ENCODE results near the gene THAP4.
"Not testable (repeated sequence)": the region's sequence is repeated elsewhere in the genome, so short reads cannot be mapped to it uniquely, and the experiment has no call there.

Gene THAP4

DNA sequence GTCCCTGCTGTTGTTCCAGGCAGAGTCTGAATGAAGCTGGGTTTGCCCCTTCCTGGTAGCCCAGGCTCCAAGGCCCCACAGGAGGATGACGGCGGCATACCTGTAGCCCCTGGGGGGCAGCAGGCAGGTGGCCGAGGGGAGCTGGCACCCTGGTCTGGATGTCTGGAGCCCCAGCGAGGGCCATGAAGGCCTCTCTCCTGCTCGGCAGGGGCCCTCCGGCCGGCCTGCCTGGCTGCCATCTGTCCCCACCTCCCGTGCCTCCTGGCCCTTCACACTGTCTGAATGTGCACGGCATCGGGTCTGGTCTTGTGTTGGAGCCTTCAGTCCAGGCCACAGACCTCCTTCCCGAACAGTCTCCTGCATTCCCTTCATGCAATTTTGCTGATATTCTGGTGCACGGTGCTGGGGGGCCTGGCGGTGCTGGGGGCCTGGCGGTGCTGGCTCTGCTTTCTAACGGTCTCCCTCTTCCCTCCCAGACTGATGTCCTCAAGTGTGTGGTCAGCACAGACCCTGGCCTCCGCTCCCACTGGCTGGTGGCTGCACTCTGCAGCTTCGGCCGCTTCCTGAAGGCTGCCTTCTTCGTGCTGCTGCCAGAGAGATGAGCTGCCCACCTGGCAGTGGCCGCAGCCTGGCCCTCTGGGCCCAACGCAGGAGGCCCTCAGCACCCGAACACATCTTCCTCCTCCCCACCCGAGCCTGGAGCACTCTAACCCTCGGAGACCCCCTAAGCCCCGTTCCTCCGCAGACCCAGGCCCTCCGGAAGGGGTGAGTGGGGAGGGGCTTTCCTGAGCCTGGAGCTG is 64.9 kb downstream of the THAP4 start:
- DNase-seq (ENCODE audit: insufficient read length, low spot score), result no peak
- TF ChIP-seq POU2F2 (IDR thresholded peaks at IDR 0.05; ENCODE audit: low read depth, low read length), result no peak
- FAIRE-seq, result no peak

DNA sequence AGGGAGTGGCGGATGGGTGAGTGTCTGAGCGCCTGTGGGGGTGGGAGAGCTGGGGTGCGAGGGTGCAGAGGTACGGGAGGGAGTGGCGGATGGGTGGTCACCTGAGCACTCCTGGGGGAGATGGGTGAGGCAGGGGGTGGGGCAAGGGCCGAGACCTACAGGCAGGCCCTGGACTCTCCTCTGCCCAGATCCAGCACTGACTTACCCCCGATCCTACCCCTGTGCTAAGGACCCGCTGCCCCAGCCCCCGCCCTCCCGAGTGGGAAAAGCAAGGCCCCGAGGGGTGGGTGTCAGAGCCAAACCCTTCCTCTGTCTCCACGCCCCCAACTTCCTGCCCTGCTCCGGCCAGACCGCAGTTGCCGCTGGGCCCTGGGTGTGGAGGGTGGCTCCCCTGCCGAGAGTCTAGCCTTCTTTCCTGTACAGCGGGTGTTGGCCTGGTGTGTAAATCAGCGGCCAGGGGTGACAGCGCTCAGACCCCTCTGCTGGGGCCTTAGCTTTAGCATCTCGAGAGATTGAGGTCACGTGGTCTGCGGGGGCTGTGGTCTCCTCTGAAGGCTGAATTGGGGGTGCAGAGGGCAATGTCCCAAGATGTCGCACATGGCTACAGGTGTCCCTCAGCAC is 65.9 kb downstream of the THAP4 start:
- FAIRE-seq (no peak), DNase-seq (ENCODE audit: insufficient read length, low spot score) (no peak)
- no peak for TF ChIP-seq POLR2AphosphoS5 (IDR thresholded peaks at IDR 0.05; ENCODE audit: low read depth, low read length)
- no peak for TF ChIP-seq SPI1 (IDR thresholded peaks at IDR 0.05; ENCODE audit: low read depth, low read length)
- TF ChIP-seq POU2F2 (IDR thresholded peaks at IDR 0.05; ENCODE audit: low read depth, low read length), result no peak
- TF ChIP-seq PAX5 (IDR thresholded peaks at IDR 0.05; ENCODE audit: insufficient read depth, low read length, severe bottlenecking), result no peak
- no peak for TF ChIP-seq POLR2A (IDR thresholded peaks at IDR 0.05; ENCODE audit: low read depth, low read length)
- no peak for TF ChIP-seq TAF1 (IDR thresholded peaks at IDR 0.05; ENCODE audit: low read depth, low read length)

DNA sequence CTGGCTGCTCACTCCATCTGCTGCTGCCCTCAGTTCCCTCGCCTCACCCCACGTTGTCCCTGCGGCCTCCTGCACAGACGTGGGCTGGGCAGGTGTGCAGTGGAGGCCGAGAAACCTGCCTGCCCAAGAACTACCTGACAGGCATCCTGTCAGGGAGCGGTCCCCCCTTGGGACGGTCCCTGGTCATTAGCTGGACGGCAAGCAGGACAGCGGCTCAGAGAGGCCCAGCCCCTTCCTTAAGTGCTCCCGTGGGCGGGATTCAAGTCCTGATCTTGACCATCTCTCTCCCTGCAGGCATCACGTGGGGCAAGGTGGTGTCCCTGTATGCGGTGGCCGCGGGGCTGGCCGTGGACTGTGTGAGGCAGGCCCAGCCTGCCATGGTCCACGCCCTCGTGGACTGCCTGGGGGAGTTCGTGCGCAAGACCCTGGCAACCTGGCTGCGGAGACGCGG is 67.1 kb downstream of the THAP4 start:
- FAIRE-seq, result no peak
- TF ChIP-seq POLR2AphosphoS5 (IDR thresholded peaks at IDR 0.05; ENCODE audit: low read depth, low read length) (no peak), POLR2A (IDR thresholded peaks at IDR 0.05; ENCODE audit: low read depth, low read length) (no peak), PAX5 (IDR thresholded peaks at IDR 0.05; ENCODE audit: insufficient read depth, low read length, severe bottlenecking) (no peak), POU2F2 (IDR thresholded peaks at IDR 0.05; ENCODE audit: low read depth, low read length) (no peak), TAF1 (IDR thresholded peaks at IDR 0.05; ENCODE audit: low read depth, low read length) (no peak), SPI1 (IDR thresholded peaks at IDR 0.05; ENCODE audit: low read depth, low read length) (no peak)
- DNase-seq (ENCODE audit: insufficient read length, low spot score), result no peak

DNA sequence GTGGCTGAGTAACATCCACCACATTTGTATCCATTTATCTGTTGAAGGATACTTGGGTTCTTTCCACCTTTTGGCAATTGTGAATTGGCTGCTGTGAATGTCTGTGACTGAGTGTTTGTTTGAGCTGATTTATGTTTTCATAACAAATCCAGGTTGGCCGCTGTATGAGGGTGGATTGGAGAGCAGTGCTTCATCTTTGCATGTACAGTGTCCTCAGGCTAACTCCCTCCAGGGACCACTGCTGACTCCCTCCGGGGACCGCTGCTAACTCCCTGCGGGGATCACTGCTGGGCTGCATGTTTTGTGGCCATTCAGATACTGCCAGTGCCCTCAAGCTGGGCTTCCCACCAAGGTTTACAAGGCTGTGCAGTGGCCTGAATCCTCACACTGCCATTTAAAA is 68.2 kb downstream of the THAP4 start:
- TF ChIP-seq SPI1 (IDR thresholded peaks at IDR 0.05; ENCODE audit: low read depth, low read length) (no peak), POLR2AphosphoS5 (IDR thresholded peaks at IDR 0.05; ENCODE audit: low read depth, low read length) (no peak), TAF1 (IDR thresholded peaks at IDR 0.05; ENCODE audit: low read depth, low read length) (no peak), POU2F2 (IDR thresholded peaks at IDR 0.05; ENCODE audit: low read depth, low read length) (no peak), PAX5 (IDR thresholded peaks at IDR 0.05; ENCODE audit: insufficient read depth, low read length, severe bottlenecking) (no peak), POLR2A (IDR thresholded peaks at IDR 0.05; ENCODE audit: low read depth, low read length) (no peak)
- DNase-seq (ENCODE audit: insufficient read length, low spot score) (no peak), FAIRE-seq (no peak)

DNA sequence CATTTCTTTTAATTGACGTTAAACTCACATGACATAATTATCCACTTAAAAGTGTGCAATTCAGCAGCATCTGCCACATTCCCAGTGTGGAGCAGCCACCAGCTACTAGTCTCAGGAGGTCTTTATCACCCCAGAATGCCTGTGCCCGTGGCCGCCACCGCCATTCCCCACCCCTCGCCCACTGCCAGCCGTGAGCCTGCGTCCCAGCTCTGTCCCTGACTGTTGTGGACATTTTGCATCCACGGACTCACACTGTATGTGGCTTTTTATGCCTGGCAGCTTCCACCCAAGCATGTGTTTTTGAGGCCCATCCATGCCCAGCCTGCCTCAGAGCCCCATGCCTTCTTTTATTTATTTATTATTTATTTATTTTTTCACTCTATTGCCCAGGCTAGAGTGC is 69.2 kb downstream of the THAP4 start:
- FAIRE-seq, result no peak
- DNase-seq (ENCODE audit: insufficient read length, low spot score), result no peak

DNA sequence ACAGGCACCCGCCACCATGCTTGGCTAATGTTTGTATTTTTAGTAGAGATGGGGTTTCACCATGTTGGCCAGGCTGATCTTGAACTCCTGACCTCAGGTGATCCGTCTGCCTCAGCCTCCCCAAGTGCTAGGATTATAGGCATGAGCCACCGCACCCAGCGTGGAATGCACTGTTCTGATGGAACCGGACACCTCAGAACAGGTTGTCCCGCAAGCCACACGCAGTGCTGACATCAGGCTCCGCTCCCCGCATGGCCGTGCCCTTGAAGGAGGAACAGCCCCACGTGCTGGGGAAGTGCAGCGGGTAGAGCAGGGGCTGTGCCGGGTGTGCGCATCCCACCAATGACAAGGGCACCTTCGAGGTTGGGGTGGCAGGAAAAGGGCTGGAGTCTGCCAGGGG is 69.7 kb downstream of the THAP4 start:
- FAIRE-seq, result not testable (repeated sequence)

More for the DNA sequence above, 69.2 kb downstream of the THAP4 start:
- TF ChIP-seq POLR2A (IDR thresholded peaks at IDR 0.05; ENCODE audit: low read depth, low read length) (no peak), TAF1 (IDR thresholded peaks at IDR 0.05; ENCODE audit: low read depth, low read length) (no peak), POLR2AphosphoS5 (IDR thresholded peaks at IDR 0.05; ENCODE audit: low read depth, low read length) (no peak), PAX5 (IDR thresholded peaks at IDR 0.05; ENCODE audit: insufficient read depth, low read length, severe bottlenecking) (no peak), POU2F2 (IDR thresholded peaks at IDR 0.05; ENCODE audit: low read depth, low read length) (no peak), SPI1 (IDR thresholded peaks at IDR 0.05; ENCODE audit: low read depth, low read length) (no peak)

DNA sequence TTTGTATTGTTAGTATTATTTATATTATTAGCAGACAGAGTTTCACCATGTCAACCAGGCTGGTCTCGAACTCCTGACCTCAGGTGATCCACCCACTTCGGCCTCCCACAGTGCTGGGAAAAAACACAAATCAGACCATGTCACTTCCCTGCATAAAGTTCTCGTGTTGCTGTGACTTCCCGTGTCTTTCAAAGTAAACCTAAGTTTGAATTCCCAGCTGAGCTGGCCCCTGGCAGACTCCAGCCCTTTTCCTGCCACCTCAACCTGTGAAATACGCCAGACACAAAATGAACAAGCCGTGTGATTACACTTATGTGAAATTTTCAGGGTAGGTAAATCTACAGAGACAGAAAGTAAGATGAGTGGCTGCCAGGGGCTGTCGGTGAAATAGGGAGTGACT is 70.5 kb downstream of the THAP4 start:
- DNase-seq (ENCODE audit: insufficient read length, low spot score) (no peak), FAIRE-seq (no peak)
- TF ChIP-seq POLR2AphosphoS5 (IDR thresholded peaks at IDR 0.05; ENCODE audit: low read depth, low read length), result no peak
- TF ChIP-seq SPI1 (IDR thresholded peaks at IDR 0.05; ENCODE audit: low read depth, low read length), result no peak
- no peak for TF ChIP-seq PAX5 (IDR thresholded peaks at IDR 0.05; ENCODE audit: insufficient read depth, low read length, severe bottlenecking)
- TF ChIP-seq TAF1 (IDR thresholded peaks at IDR 0.05; ENCODE audit: low read depth, low read length), result no peak
- TF ChIP-seq POU2F2 (IDR thresholded peaks at IDR 0.05; ENCODE audit: low read depth, low read length), result no peak
- no peak for TF ChIP-seq POLR2A (IDR thresholded peaks at IDR 0.05; ENCODE audit: low read depth, low read length)

More for the DNA sequence above, 69.7 kb downstream of the THAP4 start:
- not testable (repeated sequence) for DNase-seq (ENCODE audit: insufficient read length, low spot score)

DNA sequence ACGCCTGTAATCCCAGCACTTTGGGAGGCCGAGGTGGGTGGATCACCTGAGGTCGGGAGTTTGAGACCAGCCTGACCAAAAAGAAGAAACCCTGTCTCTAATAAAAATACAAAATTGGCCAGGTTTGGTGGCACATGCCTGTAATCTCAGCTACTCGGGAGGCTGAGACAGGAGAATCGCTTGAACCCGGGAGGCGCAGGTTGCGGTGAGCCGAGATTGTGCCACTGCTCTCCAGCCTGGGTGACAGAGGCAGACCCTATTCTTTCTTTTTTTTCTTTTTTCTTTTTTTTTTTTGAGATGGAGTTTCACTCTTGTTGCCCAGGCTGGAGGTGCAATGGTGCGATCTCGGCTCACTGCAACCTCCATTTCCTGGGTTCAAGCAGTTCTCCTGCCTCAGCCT is 70.9 kb downstream of the THAP4 start:
- FAIRE-seq; DNase-seq (ENCODE audit: insufficient read length, low spot score): not testable (repeated sequence)

DNA sequence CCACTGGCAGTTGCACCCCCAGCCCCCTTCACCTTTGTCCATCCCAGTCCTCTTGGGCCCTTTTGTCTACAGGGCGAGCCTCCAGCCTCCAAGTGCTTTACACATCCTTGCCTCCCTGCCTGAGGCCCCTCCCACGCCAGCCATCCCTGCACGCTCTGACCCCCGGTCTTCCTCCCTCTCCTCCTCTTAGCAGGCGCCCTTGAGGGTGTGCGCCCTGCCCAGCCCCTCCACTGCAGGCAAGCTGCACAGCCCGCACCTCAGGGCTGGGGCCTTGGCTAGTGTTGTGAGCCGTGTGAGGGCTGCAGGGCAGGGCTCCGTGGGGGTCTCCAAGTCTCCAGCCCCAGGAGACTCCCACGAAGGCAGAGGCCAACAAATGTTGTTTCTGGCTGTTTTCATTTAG is 71.5 kb downstream of the THAP4 start:
- no peak for FAIRE-seq
- TF ChIP-seq TAF1 (IDR thresholded peaks at IDR 0.05; ENCODE audit: low read depth, low read length) (no peak), POLR2A (IDR thresholded peaks at IDR 0.05; ENCODE audit: low read depth, low read length) (no peak), SPI1 (IDR thresholded peaks at IDR 0.05; ENCODE audit: low read depth, low read length) (no peak), POLR2AphosphoS5 (IDR thresholded peaks at IDR 0.05; ENCODE audit: low read depth, low read length) (no peak), POU2F2 (IDR thresholded peaks at IDR 0.05; ENCODE audit: low read depth, low read length) (no peak)

DNA sequence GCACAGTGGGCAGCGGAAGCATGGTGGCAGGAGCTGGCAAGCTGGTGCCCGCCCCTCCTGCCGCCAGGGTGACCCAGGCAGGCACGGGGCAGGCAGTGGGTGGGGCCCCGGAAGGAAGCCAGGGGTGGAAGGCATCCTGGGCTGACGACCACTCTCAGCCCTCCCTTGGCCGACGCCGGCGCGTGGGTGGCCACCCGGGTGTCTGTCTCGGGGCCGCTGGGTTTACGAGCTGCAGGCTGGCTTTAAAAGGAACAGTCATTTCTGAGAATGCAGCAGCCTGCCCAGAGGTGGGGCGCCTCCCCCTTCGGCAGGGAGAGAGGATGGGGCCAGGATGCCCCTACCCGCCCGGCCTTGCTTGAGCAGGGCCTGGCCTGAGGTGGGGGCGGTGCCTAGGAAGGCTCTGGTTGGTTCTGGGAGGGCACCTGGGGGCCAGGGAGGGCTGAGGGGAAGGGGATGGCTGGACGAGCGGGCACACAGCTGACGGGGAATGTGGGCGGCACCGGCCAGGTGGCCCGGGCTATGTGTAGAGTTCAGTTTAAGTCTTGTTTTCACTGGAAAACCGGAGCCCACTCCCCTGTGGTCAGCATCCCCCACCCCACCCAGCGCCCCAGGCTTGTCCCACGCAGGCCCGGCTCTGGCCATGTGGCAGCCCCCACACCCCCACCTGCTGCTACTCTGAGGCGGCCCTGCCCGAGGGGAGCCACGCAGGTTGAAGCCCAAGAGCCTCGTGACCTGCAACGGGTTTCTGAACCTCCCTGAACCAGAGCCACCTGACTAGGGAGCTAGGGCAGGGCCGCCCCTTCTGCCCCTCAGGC is 72.2 kb downstream of the THAP4 start:
- no peak for DNase-seq (ENCODE audit: insufficient read length, low spot score)
- FAIRE-seq, result no peak
- no peak for TF ChIP-seq PAX5 (IDR thresholded peaks at IDR 0.05; ENCODE audit: insufficient read depth, low read length, severe bottlenecking)
- no peak for TF ChIP-seq POLR2AphosphoS5 (IDR thresholded peaks at IDR 0.05; ENCODE audit: low read depth, low read length)
- TF ChIP-seq POU2F2 (IDR thresholded peaks at IDR 0.05; ENCODE audit: low read depth, low read length), result no peak
- no peak for TF ChIP-seq SPI1 (IDR thresholded peaks at IDR 0.05; ENCODE audit: low read depth, low read length)
- TF ChIP-seq POLR2A (IDR thresholded peaks at IDR 0.05; ENCODE audit: low read depth, low read length), result no peak
- TF ChIP-seq TAF1 (IDR thresholded peaks at IDR 0.05; ENCODE audit: low read depth, low read length), result no peak

More for the DNA sequence above, 71.5 kb downstream of the THAP4 start:
- DNase-seq (ENCODE audit: insufficient read length, low spot score), result no peak

All from GM12891 (cell line).